NCI-H748 (cell line): ENCODE measurements around the gene DDRGK1.

Experiments
- DNase-seq: peaks from one replicate; lab custom pipeline; 2025; ENCODE audit not compliant: unreplicated experiment; lab: John Stamatoyannopoulos, UW

DDRGK1 gene

DNA sequence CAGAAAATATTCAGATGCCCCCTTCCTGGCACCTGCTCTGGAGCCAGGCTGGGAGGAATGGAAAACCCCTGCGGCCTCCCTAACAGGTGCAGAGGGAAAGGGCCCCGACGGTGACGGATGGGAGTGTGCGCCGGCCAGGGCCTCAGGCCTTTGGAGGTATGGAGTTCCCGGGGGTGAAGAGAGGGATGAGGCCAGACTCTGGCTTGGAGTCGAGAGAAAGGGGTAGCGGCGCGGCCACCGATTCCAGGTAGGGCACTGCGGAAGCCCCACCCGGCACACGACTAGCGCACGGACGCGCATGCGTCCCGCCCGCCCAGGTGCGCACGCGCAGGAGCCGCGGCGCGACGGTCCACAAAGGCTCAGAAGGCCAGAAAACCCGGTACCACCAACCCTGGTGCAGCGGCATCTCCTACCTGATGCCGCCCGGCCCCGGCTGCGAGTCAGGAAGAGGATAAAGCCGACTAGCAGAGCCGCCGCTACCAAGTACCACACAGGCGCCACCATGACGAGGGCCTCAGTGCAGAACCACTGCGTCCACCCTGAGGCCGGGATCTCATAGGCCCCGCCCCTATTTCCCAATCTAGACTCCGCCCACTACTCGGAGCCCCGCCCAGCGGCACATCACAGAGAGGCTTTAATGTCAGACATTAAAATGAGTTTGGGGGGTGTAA, at the start of gene DDRGK1:
DDRGK1 (minus strand) TSS at position 559 of the 671 bp plus-strand sequence; CDS start at position 504, 55 bp downstream.
- peak; percentile 96 for DNase-seq

DNA sequence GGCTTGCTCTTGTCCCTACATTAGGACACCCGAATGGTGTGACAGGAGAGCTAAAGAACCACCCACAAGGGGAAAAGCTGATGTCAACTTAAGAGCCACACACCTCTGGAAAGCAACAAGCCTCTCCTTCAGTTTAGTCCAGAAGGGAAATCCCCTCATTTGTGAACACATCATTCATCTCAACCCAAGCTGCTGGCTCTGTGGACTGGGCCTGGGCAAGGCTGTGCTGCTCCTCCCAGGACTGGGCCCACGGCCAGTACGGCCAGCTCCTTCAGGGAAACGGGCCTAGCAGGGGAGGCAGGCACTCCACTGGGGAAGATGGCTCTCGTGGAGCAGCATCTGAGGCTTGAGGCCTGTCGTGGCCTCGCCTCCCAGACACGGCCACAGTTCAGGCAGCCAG, 47.3 kb upstream of the DDRGK1 start:
- no peak for DNase-seq

DNA sequence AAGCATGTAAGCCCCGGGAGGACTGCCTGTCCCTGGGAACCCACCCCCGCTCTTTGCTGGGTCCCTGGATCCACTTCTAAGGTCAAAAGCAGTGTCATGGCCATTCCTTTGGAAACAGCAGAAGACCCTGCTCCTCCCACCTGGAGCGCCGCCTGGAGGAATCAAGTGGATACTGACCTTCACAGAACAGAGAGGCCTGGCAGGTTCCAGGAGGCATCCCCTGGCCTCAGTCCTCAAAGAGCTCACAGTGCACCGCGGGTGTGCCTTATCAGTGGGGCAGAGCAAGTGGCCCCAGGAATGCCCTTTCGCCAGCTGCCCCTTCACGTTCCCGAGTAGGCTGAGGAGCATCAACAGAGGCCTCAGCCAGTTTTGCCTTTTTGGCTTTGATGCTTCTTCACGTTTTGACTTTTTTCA, 45.6 kb upstream of the DDRGK1 start:
- peak; percentile 59 for DNase-seq

DNA sequence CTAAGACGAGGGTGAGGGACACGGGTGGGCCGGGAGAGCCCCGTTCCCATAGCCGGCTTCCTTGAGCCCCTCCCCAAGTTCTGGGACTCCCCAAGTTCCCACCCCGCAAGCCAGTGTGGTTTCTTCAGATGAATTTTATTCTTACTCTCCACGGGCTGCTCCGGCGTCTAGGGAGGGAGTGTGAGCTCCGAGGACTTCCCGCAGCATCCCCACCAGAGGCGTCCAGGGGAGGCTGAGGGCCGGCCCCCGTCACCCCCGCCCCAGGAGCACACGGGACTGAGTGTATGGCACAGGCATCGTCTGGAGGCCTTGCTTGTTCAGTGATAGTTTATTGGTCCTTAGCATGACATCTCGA, 44.5 kb upstream of the DDRGK1 start:
- no peak for DNase-seq

DNA sequence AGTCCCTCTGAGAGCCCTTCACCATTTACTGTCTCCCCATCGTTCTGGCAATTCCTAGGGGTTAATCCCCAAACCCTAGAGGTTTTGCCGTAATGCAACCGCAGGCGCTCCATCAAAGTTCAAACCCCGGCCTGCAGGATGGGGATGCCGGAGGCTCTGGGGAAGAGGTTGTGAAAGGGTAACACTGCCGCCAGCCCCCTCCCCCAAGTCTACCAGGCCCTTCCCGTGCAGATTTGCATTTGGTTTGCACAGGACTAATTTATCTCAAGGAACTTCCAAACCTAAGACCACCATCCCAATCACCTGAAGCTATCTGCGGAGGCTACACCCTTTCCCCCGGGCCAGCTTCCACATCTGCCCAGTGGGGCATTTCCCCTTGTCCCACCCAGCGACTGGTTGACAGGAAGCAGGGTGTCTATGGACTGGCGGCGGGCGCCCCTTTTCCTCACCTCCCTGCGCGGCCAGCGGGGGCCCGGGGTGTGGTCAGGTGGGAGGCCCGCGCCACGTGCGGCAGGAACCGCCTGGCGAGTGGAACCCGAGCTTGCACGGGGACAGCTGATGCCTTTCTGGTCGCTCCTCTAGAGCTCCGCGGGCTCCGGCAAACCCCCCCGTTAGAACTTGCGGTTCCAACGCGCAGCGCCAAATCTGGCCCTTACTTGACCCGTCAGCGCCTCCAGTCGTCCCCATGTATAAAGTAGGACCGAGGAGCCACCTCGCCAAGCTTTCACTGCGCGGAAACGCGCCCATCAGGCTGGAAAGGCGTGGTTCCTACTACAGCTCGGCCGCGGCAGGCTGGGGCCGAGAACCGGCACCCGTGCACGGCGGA, 43.9 kb upstream of the DDRGK1 start:
- DNase-seq = peak; percentile 74

DNA sequence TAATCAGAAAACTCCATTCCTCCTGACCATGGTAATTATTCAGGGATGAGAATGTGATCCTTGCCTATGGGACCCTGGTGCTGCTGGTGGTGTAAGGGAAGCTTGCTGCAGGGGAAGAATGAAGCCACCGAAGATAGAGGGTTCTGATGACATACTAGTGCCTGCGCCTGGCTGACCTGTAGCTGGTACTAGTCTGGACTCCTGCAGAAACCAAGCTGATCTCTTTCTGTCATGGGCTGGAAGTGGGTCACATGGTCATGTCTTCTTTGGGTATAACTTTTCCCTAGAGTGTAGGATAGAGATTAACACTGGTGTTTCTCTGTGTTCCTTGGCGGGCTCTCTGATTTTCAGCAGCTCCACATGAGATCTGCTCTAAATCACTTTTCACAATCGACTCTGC, 43.2 kb upstream of the DDRGK1 start:
- DNase-seq = no peak

DNA sequence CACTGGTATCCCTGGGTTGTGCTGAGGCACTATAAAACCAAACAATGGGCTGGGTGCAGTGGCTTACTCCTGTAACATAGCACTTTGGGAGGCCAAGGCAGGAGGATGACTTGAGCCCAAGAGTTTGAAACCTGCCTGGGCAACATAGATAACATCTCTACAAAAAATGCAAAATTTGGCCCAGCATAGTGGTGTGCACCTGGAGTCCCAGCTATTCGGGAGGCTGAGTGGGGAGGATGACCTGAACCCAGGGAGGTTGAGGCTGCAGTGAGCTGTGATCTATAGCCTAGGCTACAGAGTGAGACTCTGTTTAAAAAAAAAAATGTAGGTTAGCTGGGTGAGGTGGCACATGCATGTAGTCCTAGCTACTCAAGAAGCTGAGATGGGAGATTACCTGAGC, 42.2 kb upstream of the DDRGK1 start:
- DNase-seq = no peak

DNA sequence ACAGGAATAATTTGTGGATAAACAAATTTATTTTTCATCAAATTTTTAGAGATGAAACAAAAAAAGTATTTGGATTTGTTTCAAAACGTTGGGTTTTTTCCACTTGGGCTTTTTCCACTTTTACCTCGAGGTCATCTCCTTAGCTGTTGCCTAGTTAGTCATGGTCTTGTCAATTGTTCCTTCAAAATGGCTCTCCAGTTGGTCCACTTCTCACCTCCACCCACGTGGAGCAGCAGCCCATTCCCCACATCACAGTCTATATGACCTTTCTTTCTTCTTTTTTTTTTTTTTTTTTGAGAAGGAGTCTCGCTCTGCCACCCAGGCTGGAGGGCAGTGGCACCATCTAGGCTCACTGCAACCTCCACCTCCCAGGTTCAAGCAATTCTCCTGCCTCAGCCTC, 41.2 kb upstream of the DDRGK1 start:
- no peak for DNase-seq

DNA sequence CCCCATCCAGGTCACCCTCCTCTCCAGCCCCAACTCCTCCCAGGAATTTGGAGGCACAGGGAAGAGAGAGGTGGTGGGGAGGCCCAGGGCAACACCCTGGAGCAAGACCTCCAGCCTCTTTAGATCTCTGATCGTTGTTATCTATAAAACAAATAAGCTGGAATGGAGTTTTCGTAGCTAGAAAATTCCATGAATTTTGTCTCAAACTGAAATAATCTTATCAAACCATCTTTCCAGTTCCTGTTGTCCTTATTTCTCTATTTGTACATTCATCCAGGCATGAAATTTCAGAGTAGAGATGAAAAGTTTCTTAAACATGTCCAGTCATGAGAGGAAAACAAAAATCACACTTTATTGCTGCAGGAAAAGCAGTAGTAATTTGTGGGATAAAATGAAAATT, 40.7 kb upstream of the DDRGK1 start:
- DNase-seq = no peak

DNA sequence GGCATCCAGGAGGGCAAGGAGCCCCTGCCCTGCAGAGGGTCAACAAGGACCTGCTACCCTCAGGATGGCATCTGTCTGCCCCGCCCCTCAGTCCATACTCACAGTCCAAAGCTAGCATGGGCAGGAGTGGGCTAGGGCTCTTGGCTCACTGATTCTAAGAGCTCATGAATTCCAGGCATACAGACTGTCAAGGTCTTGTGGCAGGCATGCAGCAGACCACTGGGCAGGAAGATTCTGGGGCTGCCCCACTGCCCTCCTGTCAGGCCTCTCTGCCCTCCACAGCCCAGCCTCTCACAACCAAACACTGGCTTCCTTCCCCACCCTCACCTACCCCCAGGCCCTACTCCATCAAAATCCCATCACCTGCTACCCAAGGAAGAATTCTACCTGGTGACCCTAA, 40.1 kb upstream of the DDRGK1 start:
- DNase-seq = no peak

DNA sequence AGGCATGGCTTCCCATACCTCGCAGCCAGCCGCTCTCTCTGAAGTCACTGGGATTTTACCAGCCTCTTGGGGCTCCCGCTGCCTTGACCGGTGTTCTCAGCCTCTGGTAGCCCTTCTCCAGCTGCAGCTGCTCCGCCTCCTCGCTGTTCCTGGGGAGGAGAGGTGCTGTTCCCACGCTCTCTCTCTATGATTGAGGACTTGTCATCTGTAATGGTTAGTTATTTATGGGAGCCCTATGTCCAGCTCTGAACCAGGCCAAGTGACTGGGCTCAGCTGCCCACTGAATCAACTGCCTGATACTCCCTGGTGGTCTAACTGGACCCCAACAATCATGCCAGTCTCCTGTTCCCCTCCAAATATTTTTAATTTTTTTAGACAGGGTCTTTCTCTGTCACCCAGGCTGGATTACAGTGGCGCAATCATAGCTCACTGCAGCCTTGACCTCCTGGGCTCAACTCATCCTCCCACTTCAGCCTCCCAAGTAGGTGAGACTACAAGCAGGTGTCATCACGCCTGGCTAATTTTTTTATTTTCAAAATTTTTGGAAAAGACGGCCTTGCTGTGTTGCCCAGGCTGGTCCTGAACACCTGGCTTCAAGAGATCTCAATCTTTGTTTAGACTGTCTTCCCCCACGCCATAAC, 39.4 kb upstream of the DDRGK1 start:
- no peak for DNase-seq

DNA sequence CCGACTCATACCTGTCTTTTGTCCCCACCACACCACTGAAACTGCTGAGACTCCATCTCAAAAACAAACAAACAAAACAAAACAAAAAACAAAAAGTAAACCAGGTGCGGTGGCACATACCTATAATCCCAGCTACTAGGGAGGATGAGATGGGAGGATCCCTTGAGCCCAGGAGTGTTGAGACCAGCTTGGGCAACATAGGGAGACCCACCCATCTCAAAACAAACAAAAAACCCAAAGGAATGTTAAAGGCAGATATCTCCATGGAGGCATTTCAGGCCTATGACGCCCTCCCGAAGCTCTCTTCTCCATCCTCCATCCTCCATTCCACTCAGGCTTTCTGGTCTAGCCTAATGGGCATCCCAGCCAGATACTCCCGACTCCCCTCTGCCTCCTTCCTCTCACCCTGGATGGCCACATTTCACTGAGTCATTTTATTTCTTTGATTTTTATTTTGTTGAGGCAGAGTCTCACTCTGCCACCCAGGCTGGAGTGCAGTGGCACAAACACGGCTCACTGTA, 37.8 kb upstream of the DDRGK1 start:
- DNase-seq = no peak

DNA sequence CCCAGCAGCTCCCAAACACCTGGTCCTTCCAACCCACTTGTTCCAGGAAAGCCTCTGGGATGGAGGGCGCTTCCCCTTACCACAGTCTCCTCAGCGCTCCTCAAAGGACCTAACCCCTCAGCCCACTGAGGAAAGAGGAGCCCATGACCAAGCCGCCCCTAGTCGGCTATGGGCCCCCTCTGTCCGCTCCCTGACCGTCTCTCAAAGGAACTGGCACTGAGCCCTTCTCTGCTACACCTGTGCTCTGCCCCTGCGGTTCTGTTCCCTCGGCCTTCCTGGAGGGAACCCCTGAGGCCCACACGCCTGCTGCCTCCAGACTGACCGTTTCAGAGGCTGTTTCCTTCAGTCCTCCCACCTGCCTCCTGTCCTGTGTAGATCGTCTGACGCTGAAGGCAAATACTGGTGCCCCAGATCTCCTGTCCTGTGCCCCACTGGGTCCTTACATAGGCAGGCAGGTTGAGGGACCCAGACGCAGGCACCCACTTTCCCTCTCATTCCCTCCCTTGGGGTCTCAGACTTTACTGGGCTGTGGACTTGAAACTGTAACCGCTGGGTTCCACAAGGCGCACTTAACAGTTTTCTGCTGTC, 36.4 kb upstream of the DDRGK1 start:
- DNase-seq = no peak

DNA sequence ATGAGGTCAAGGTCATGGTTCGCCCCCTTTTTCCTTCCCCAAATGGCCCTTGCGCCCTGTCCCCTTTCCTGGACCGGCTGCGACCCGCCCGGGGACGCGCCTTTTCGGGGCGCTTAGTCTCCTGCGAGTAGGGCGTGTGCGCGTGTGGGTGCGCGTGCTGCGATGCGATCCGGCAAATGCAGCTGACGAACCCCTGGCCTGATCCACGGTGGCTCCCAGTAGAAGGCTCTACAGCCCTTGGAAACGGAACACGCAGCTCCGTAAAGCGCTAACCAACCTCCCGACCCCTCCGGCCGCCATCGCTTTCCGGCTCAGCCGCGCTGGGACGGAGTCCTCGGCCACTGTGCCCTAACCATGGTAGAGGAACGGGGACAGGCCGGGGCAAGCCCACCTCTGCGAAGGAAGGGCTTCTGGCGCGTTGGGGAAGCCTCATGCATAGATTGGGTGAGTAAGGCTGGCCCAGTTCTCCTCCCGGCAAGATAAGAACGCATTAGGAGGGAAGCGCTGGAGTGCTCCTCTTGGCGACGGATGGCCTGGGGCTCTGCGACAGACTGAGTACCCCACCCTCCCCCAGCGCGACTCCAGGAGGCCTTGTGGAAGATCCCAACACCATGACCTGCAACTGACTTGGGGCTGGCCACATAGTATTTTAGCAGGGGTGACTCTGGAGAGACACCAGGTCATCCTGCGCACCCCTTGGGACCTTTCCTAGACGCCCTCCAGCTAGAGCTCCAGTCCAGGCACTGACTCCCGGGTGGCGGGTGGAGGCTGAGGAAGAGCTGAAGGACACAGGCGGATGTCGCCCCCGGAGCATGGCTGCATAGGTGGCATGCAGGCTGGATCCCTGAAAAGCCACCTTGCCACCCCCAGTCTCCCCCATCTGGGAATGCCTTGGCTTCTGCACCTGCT, 35.6 kb upstream of the DDRGK1 start:
- DNase-seq = peak; percentile 56

DNA sequence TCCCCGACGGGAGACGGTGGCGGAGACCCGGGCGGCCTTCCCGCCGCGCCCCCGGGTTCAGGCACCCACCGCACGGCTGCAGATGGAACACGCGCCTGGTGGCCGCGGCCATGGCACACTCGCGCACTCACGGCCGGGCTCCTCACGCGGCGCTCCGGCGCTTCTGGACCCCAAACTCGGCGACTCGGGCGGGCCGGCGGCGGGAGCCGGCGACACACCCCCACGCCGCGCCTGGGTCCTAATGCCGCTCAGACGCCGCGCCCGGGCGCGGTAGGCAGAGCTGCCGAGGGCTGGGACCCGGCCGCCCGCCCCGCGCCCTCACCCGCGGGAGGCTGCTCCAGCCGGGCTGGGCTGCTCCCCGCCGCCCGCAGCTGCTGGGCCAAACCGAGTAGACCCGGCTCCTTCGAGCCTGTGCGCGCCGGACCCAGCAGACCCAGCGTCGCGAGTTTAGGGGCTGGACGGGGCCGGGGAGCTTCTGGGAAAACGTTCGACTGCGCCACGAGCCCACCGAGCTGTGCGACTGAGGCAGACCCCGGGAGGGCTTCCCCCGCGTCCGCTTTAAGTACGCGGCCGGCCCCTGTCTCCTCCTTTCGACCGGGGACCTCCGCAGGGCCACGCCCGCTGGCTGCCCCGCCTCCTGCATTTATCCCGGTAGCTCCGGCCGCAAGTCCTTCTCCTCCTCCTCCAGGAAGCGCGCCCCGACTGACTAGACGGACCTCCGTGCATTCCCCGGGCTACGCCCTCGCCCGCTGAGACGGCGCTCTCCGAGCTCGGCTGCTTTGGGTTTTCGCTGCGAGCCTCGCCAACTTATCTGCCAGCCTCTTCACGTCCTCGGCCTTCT, 34.8 kb upstream of the DDRGK1 start, which contains the start of gene SLC4A11:
SLC4A11 (minus strand) TSS at position 165 of the 841 bp plus-strand sequence; CDS start at position 112, 53 bp downstream.
- peak; percentile 84 for DNase-seq

DNA sequence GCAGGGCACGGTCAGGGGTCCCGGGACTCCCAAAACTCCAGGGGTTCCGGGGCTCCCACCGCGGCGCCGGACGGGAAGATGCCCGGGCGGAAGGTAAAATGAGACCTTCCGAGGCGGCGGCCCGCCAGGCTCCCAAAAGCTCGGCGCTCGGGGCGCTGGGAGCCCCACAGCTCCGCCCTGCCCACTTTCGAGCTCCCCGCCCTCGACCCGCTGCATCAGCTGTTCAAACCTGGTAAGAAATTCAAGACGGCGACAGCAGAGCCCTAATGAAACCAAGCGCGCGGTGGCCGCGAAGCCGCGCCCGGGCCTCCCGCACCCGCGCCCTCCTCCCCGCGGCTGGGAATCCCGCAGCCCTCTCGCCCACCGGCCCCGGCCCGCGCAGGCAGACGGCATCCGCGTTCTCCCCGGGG, 34.1 kb upstream of the DDRGK1 start:
- peak; percentile 55 for DNase-seq

DNA sequence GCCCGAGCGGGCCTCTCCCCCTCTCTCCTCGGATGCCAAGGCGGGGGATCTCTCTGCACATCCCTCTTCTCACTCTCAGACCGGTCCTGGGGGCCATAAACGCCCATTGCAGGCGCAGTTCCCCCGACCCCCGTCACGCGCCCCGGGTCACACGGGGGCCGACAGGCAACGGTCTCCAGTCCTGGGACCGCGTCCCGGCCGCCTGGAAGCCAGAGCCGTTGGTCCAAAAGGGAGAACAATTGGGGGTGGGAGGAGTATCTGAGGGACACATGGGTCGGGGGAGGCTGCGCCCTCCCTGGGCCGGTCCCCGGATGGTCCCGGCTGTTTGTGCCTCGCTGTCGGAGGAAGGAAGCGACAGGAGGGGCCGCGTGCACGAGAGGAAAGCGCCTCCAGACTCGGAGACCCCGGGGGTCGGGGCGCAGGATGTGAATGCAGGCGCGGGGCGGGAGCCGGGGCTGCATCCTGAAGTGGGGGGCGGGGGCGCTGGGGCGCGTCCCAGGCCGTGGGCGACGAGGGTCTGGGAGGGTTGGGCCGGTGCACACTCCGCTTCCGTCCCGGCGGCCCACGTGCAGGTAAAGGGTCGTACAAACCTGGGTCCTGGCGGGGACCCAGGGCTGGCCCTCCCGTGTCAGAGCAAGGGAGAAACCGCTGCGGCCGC, 33.6 kb upstream of the DDRGK1 start:
- DNase-seq = no peak

DNA sequence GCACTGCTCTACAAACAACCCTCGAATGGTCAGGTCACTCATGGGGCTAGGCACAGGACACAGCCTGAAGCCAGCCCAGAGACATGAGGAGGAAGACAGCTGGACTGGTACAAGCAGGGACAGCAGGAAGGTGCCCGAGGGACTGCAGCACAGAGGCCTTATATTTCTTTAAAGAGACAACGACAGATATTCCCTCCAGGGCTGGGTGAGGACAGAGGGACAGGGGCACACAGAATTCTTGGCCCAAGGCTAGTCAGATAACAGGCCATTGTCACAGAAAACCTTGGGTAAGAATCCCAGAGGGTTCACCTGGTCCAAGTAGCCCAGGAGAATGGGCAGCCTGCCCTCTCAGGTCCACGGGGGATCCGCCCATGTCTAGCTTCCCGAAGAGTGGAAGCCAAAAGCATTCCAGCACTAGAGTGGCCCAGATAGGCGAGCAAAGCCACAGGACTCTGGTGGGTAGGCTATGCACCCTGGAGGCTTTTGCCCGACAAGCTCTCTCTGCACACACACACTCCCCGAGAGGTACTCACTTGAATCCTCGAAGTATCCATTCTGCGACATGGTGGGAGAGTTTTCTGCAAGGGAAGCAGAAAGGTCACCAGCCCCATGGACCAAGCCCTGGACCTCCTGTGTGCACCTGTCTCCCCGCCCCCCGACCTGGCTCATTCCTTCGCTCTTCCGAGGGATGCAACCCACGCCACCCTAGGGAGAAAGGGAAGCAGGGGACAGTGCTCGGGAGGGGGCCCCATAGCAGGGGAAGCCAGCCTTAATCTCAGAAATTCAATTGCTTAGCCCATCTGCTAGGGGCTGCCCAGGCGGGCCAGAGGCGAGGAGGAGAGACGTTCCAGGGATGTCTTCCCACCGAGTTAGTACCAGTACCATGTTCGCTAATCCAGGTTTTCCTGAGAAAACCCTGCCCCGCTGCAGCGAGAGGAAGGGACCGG, 32.8 kb upstream of the DDRGK1 start:
- no peak for DNase-seq
